RWPE1 (cell line): ENCODE data around the gene PSME1.
A peak's percentile ranks its signal among the peaks of the same experiment; 100 is the strongest.

Source experiments
- CTCF ChIA-PET: fragments of 350-600 bp; sonication (Branson Sonifier 250); formaldehyde crosslinking; extraction: SDS; loops from one replicate; lab custom pipeline; 2021; lab: Yijun Ruan, JAX
- POLR2A ChIA-PET: fragments of 400-600 bp; formaldehyde crosslinking; extraction: SDS; loops from one replicate; lab custom pipeline; 2020; ENCODE audit warnings: antibody characterized with exemption; ENCODE audit not compliant: low non-redundant PET; lab: Yijun Ruan, JAX
- DNase-seq: peaks from one replicate; pipeline ENCODE4 v3.0.0; 2012; ENCODE audit warnings: low spot score
- H3K27ac ChIP-seq: fragments of 450-650 bp; 2 replicates; pipeline ENCODE4 v1.5.1; 2017
- TF ChIP-seq, protein P1 (sequence below): fragments of 450-650 bp; conservative IDR thresholded peaks from 2 replicates; pipeline ENCODE4 v1.5.1; 2017; ENCODE audit warnings: low read depth, mild to moderate bottlenecking

Gene PSME1

DNA sequence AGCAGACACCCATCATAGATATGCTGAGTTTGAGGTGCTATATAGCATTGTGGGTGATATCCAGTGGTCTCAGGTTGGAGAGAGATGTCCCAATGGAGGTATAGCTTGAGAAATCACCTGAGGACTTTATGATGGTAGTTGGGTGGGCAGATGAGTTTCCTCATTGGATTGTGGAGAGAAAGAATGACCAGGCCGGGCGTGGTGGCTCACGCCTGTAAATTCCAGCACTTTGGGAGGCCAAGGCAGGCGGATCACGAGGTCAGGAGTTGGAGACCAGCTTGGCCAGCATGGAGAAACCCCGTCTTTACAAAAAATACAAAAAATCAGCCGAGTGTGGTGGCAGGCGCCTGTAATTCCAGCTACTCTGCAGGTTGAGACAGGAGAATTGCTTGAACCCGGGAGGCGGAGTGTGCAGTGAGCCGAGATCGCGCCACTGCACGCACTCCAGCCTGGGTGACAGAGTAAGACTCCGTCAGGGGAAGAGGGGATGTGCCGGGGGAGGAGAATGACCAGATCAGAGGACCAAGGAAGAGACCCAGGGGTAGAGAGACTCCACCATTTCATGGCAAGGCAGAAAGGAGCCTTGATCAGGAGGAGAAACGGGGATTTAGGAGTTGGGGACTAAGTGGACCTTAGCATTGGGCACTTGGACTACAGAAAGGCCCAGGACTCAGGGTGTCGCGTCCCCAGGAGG is 42.6 kb upstream of the PSME1 start:
- ChIA-PET CTCF (interaction anchor here (1.3 to 6.1 kb wide), 3 partner anchors 15 to 36 kb away, joined by 4 to 51 read pairs (median 4); no protein-coding TSS in a partner anchor), POLR2A (interaction anchor here (0.6 to 1.4 kb wide), 5 partner anchors 15 to 80 kb away, joined by 3 to 5 read pairs (median 4); partner anchors contain the start of genes DCAF11 and EMC9)
- TF ChIP-seq, protein P1, sequence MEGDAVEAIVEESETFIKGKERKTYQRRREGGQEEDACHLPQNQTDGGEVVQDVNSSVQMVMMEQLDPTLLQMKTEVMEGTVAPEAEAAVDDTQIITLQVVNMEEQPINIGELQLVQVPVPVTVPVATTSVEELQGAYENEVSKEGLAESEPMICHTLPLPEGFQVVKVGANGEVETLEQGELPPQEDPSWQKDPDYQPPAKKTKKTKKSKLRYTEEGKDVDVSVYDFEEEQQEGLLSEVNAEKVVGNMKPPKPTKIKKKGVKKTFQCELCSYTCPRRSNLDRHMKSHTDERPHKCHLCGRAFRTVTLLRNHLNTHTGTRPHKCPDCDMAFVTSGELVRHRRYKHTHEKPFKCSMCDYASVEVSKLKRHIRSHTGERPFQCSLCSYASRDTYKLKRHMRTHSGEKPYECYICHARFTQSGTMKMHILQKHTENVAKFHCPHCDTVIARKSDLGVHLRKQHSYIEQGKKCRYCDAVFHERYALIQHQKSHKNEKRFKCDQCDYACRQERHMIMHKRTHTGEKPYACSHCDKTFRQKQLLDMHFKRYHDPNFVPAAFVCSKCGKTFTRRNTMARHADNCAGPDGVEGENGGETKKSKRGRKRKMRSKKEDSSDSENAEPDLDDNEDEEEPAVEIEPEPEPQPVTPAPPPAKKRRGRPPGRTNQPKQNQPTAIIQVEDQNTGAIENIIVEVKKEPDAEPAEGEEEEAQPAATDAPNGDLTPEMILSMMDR: no peak
- no peak for DNase-seq
- peak overlapping the region; percentile 88 for H3K27ac ChIP-seq

DNA sequence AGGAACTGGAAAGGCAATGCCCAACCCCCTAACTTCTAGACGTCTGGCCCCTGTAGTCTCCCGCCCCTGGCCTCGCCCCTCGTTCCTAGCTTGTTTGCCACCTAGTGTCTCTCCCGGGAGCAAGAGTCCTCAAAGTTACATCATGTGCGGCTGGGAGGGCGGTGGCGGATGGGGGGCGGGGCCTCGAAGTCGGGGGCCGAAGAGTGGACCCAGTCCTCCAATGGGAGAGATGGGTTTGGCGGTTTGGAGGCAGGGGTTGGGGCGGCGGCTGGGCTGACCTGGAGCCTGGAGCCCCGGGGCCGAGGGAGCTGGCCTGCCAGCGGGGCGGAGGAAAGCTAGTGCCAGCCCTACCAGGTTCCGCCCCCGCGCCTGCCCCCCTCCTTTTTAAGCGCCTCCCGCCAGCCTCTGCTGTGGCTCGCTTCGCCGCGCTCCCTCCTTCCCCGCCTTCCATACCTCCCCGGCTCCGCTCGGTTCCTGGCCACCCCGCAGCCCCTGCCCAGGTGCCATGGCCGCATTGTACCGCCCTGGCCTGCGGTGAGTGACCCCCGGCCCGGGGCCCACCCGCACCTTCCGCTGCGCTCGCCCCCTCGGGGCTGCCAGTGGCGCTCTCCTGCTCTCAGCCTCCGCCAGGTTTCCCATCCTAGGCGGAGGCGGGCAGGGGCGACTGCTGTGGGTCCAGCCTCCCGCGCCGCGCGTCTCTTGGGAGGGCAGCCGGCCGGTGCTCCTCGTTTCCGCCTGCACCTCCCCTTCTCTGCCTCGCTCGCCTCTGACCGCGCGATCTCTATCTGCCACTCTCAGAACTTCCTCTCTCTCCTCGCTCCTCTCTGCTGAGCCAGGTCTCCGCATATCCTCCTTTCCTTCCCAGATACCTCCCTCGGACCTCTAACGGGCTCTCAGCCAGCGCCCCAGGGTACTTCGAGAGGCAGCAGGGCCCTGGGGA is 41.8 kb upstream of the PSME1 start, which contains the start of gene PCK2:
TSS of gene PCK2 (plus strand) at position 411 of the 940 bp plus-strand sequence. CDS start at position 506, 95 bp downstream.
- ChIA-PET POLR2A (interaction anchor here (0.6 to 1.4 kb wide), 6 partner anchors 15 to 539 kb away, joined by 3 to 5 read pairs (median 4); partner anchors contain the start of genes DCAF11 and EMC9), CTCF (interaction anchor here (0.6 to 6.1 kb wide), 5 partner anchors 15 to 271 kb away, joined by 3 to 51 read pairs (median 4); no protein-coding TSS in a partner anchor)
- DNase-seq: peak; percentile 97
- TF ChIP-seq, protein P1: no peak
- H3K27ac ChIP-seq: peak within 1 kb of the TSS; percentile 88

- peak overlapping the region; percentile 88 for H3K27ac ChIP-seq
- TF ChIP-seq, protein P1: no peak
- CTCF ChIA-PET: interaction anchor here (1.3 to 6.1 kb wide), 2 partner anchors 14 to 37 kb away, joined by 5 to 51 read pairs; no protein-coding TSS in a partner anchor
- DNase-seq: no peak
- POLR2A ChIA-PET: interaction anchor here (0.6 to 1.4 kb wide), 5 partner anchors 14 to 540 kb away, joined by 3 to 5 read pairs (median 4); no protein-coding TSS in a partner anchor
Measured at GRCh38 chr14:24094841-24095270, 41.1 kb upstream of the PSME1 start.

- CTCF ChIA-PET: interaction anchor here (1.3 to 6.1 kb wide), 2 partner anchors 13 to 38 kb away, joined by 5 to 51 read pairs; no protein-coding TSS in a partner anchor
- peak overlapping the region; percentile 88 for H3K27ac ChIP-seq
- TF ChIP-seq, protein P1: no peak
- DNase-seq: no peak
- POLR2A ChIA-PET: interaction anchor here (0.6 to 0.7 kb wide), 3 partner anchors 20 to 541 kb away, joined by 3 to 5 read pairs (median 4); no protein-coding TSS in a partner anchor
Measured at GRCh38 chr14:24095271-24096068, 40.5 kb upstream of the PSME1 start.

DNA sequence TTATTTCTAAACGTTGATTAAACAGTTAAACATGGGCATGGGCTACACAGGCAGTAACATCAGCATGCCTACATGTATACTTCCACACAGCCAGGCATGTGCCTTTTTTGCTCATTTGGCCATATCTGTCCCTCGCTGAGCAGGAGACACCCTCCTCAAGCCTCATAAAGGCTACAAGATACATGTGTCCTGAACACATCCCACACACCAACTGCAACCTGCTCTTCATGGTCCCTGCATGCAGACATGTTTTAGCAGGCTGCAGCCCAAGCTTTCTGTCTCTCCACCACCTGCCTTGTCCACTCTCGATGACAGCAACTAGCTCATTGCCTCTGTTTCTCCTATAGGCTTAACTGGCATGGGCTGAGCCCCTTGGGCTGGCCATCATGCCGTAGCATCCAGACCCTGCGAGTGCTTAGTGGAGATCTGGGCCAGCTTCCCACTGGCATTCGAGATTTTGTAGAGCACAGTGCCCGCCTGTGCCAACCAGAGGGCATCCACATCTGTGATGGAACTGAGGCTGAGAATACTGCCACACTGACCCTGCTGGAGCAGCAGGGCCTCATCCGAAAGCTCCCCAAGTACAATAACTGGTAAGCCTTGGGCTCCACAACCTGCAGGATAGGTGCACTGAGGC is 39.3 kb upstream of the PSME1 start:
- H3K27ac ChIP-seq: peak overlapping the region; percentile 88
- CTCF ChIA-PET: interaction anchor here (1.4 kb wide), 1 partner anchor 12 kb away, joined by 4 read pairs; no protein-coding TSS in a partner anchor
- POLR2A ChIA-PET: interaction anchor here (0.7 kb wide), 2 partner anchors 12 to 202 kb away, joined by 3 to 5 read pairs; no protein-coding TSS in a partner anchor
- TF ChIP-seq, protein P1: no peak
- no peak for DNase-seq
